Heart left ventricle (tissue), 16 donors: ENCODE data around the gene GPR15LG. TPM values are rescaled to one million over a fixed set of nuclear protein-coding genes. Genes with fewer than 3 reads are reported as not detected.

Source experiments
- ATAC-seq, 4 donors: fragments of 200-7000 bp; cut with Tn5 transposase; one replicate each; pipeline ENCODE4 v1.9.1; 2020 to 2022; ENCODE audit warnings: moderate library complexity in 4 of 4, mild to moderate bottlenecking in 3 of 4, moderate number of reproducible peaks in 1 of 4
- DNase-seq, 5 donors: peaks; one replicate each; pipeline ENCODE4 v3.0.0-alpha.2; 2020
- H3K27ac ChIP-seq, 12 donors: fragments of 200-600 bp; sonication (generic) in 4 of 12; one replicate each; pipeline versions ENCODE4 v1.5.0 to v1.8.0; 2016 to 2022; ENCODE audit warnings: mild to moderate bottlenecking in 2 of 12
- H3K27me3 ChIP-seq, 9 donors: fragments of 200-600 bp; sonication (generic) in 2 of 9; one replicate each; pipeline versions ENCODE4 v1.5.1 to v1.8.0; 2016 to 2022; ENCODE audit warnings: mild to moderate bottlenecking in 3 of 9
- H3K36me3 ChIP-seq, 9 donors: fragments of 200-600 bp; sonication (generic) in 2 of 9; one replicate each; pipeline versions ENCODE4 v1.5.0 to v1.8.0; 2018 to 2022; ENCODE audit warnings: mild to moderate bottlenecking in 2 of 9
- H3K4me1 ChIP-seq, 12 donors: fragments of 200-600 bp; sonication (generic) in 4 of 12; one replicate each; pipeline versions ENCODE4 v1.5.0 to v1.8.0; 2016 to 2022; ENCODE audit warnings: mild to moderate bottlenecking in 3 of 12
- H3K4me3 ChIP-seq, 12 donors: fragments of 200-600 bp; sonication (generic) in 4 of 12; one replicate each; pipeline versions ENCODE4 v1.5.0 to v1.8.0; 2017 to 2022; ENCODE audit warnings: mild to moderate bottlenecking in 9 of 12, moderate library complexity in 4 of 12
- H3K9me3 ChIP-seq, 12 donors: fragments of 200-600 bp; sonication (generic) in 4 of 12; one replicate each; pipeline versions ENCODE4 v1.5.0 to v1.8.0; 2016 to 2022; ENCODE audit warnings: mild to moderate bottlenecking in 1 of 12
- POLR2A ChIP-seq, 2 donors: fragments of 450-650 bp; IDR thresholded peaks; one replicate each; pipeline ENCODE4 v1.6.1; 2017; ENCODE audit warnings: antibody characterized with exemption in 2 of 2, mild to moderate bottlenecking in 2 of 2, moderate library complexity in 2 of 2
- WGBS, 4 donors: extraction: QIAGEN DNeasy Blood & Tissue Kit in 2 of 4; methylation state at CpG; one replicate each; pipeline versions ENCODE4 v1.1.5 to v1.1.7; 2013 to 2018; 5-methylcytosine and 5-hydroxymethylcytosine counted together
- intact Hi-C, 10 donors: fragments of 100-400 bp; cut with DNase I; formaldehyde crosslinking; loops; one replicate each; pipeline versions ENCODE4 v1.11.1 to v1.14.2; 2022
- polyA plus RNA-seq, 2 donors: library from polyadenylated mRNA; stranded (reverse); fragments of 200-250 nt; gene quantifications; one replicate each; pipeline ENCODE4 v1.2.3, GENCODE V29; 2013
- total RNA-seq, 9 donors: library from RNA; depleted of rRNA in 2 of 9; stranded (reverse); fragments of >200 nt in 2 of 9; fragmentation: NEBNext Ultra II Directional in 3 of 9; extraction: Animal tissue kit (Norgen Biotek cat#: 25700) in 3 of 9; gene quantifications; one replicate each; pipeline versions ENCODE4 v1.1.0 to v1.2.4, GENCODE V29; 2016 to 2023
- TF ChIP-seq, protein P1 (sequence below), 12 donors: fragments of 200-600 bp; sonication (generic) in 4 of 12; IDR thresholded peaks; one replicate each; pipeline versions ENCODE4 v1.5.0 to v1.8.0; 2018 to 2022; ENCODE audit warnings: antibody characterized with exemption in 12 of 12, mild to moderate bottlenecking in 5 of 12
- donor health status: ischemic (EF 13 %, LVEDD 7.1; RV severe dilation, severe dysfunction).
- donor health status: healthy with polysubstance abuse.
- donor health status: DM: no; HTN: yes; CAD: no.
- donor health status: DM: no; HTN: no; CAD: no.
- donor health status: ischemic (EF 25% LVEDD 6.9; RV normal size, moderate dysfunction).
- donor health status: ischemic (EF 25% LVEDD 5.7; RV mildly dilated, moderate dysfunction).
- donor health status: healthy.
- donor health status: DM: yes; HTN: yes; CAD: no.
- donor health status: ischemic (EF 35%, LVEDD 5.7; RV mildly dilated, moderate dysfunction).
- donor health status: nonischemic (EF 11% LVEDD 7.7; RV severe dilation, severe dysfunction).
- donor health status: DM: yes; HTN: yes; CAD: no.
- donor health status: PGD.
- donor health status: ischemic (EF 29% LVEDD 5.4; RV normal size, mild dysfunction).
- donor health status: nonischemic (EF 23%, LVEDD 6.1; RV moderate dilation, normal function).

Gene GPR15LG
- total and polyA plus RNA-seq, 11 donors, result 0.11 TPM; not detected in 10

DNA sequence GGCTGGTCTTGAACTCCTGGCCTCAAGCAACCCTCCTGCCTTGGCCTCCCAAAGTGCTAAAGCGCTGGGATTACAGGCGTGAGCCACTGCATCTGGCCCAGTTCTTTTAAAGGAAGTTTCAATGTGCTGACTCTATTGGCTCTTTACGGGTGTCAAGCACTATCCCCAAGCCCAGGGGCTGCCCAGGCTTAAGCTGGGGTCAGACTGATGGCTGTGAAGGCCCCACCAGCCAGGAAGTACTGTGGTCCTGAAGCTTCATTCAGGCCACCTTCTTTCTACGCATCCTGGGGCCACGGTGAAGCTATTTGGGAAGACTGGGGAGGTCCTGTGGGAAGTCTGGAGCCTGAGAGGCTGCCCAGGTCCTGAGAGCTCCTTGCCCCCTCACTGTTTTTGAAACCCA lies 8.0 kb downstream of the GPR15LG start:
- H3K4me1 ChIP-seq, result peaks cover 0 to 12% (median 0%) of the 10 kb centered on the region in 12 donors
- intact Hi-C loops, result no loop called here
- no peaks in the 10 kb centered on the region for H3K9me3 ChIP-seq
- no peak overlapping the region for H3K27ac ChIP-seq
- no peak overlapping the region for H3K4me3 ChIP-seq
- H3K36me3 ChIP-seq, result no peaks in the 10 kb centered on the region
- WGBS, 4 donors, result 81 to 97% (median 87%) methylated on average over 5 of the region's 5 CpGs
- ATAC-seq (no peak), DNase-seq (no peak)
- H3K27me3 ChIP-seq, result peaks cover 0 to 6% (median 0%) of the 10 kb centered on the region in 9 donors
- no peak for TF ChIP-seq POLR2A (IDR thresholded peaks at IDR 0.05)
- TF ChIP-seq, protein P1, sequence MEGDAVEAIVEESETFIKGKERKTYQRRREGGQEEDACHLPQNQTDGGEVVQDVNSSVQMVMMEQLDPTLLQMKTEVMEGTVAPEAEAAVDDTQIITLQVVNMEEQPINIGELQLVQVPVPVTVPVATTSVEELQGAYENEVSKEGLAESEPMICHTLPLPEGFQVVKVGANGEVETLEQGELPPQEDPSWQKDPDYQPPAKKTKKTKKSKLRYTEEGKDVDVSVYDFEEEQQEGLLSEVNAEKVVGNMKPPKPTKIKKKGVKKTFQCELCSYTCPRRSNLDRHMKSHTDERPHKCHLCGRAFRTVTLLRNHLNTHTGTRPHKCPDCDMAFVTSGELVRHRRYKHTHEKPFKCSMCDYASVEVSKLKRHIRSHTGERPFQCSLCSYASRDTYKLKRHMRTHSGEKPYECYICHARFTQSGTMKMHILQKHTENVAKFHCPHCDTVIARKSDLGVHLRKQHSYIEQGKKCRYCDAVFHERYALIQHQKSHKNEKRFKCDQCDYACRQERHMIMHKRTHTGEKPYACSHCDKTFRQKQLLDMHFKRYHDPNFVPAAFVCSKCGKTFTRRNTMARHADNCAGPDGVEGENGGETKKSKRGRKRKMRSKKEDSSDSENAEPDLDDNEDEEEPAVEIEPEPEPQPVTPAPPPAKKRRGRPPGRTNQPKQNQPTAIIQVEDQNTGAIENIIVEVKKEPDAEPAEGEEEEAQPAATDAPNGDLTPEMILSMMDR (IDR thresholded peaks at IDR 0.05), result no peak

DNA sequence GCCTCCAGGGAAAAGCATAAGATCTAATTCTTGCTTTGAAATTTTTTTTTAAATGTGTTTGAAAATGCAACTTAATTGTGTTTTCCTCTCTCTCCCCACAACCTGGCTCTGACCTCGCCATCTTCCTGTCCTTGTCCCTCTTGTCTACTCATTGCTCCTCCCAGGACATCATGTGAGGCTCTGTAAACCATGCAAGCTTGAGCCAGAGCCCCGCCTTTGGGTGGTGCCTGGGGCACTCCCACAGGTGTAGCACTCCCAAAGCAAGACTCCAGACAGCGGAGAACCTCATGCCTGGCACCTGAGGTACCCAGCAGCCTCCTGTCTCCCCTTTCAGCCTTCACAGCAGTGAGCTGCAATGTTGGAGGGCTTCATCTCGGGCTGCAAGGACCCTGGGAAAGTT lies 10.9 kb downstream of the GPR15LG start:
- no peak overlapping the region for H3K27ac ChIP-seq
- no peak for TF ChIP-seq POLR2A (IDR thresholded peaks at IDR 0.05)
- TF ChIP-seq, protein P1 (IDR thresholded peaks at IDR 0.05), result no peak
- WGBS, 4 donors, result 67 to 83% (median 77%) methylated on average over 4 of the region's 4 CpGs
- ATAC-seq (no peak), DNase-seq (no peak)
- intact Hi-C loops, result no loop called here
- H3K27me3 ChIP-seq, result peaks cover 0 to 6% (median 0%) of the 10 kb centered on the region in 9 donors
- no peak overlapping the region for H3K4me3 ChIP-seq
- no peaks in the 10 kb centered on the region for H3K4me1 ChIP-seq
- no peaks in the 10 kb centered on the region for H3K36me3 ChIP-seq
- no peaks in the 10 kb centered on the region for H3K9me3 ChIP-seq

DNA sequence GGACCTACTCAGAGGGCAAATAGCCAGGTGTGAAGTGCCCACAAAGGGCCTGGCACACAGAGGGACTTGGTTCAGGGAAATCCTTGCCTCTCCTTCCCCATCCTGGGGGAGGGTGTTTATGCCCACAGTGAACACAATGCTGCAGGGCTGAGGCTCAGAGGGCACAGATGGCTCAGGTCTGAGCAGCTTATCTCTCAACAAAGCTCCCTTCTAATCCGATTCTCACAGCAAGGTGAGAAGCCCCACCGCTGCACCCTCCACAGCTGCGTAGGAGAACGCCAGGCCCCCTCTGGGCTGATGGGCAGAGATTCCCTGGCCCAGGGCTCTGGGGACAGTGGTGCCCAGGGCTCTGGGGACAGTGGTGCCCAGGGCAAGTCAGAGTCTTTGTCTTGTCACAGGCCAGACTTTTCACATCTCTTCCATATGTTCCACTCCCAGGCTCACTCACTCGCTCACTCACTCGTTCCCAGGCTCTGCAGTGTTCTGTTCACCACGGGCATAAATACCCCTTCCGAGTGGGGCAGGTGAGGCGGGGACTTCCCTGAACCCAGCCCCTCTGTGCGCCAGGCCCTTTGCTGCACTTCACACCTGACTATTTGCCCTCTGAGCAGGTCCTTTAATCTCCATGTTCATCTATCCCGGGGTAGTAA lies 12.1 kb downstream of the GPR15LG start:
- no peak overlapping the region for H3K4me3 ChIP-seq
- no peaks in the 10 kb centered on the region for H3K36me3 ChIP-seq
- H3K4me1 ChIP-seq, result no peaks in the 10 kb centered on the region
- no peak for TF ChIP-seq POLR2A (IDR thresholded peaks at IDR 0.05)
- TF ChIP-seq, protein P1 (IDR thresholded peaks at IDR 0.05), result no peak
- WGBS, 4 donors, result 56 to 80% (median 59%) methylated on average over 10 to 11 of the region's 11 CpGs
- no peaks in the 10 kb centered on the region for H3K9me3 ChIP-seq
- intact Hi-C loops, result no loop called here
- H3K27me3 ChIP-seq, result peaks cover 0 to 6% (median 0%) of the 10 kb centered on the region in 9 donors
- no peak for DNase-seq
- no peak for ATAC-seq
- H3K27ac ChIP-seq, result no peak overlapping the region

DNA sequence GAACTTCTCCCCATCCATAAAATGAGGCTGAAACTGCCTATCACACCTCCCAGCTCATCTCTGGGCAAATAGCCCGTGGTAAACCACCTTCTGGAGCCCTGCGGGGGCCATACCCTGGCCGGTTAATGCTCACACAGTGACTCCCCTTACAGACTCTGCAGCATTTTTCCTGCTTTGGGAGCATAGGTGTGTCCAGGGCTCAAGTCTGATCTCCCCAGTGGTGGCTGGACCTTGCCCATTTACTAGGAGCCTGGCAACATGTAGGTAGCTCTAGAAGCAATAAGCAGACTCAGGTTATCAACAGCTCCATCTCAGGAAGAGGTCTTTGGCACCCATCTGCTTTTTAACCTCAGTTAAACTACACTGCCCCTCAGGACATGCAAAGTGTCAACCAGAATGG lies 15.2 kb downstream of the GPR15LG start:
- ATAC-seq (no peak), DNase-seq (no peak)
- TF ChIP-seq POLR2A (IDR thresholded peaks at IDR 0.05), result no peak
- TF ChIP-seq, protein P1 (IDR thresholded peaks at IDR 0.05), result no peak
- intact Hi-C loops, result no loop called here
- H3K27ac ChIP-seq, result no peak overlapping the region
- peaks cover 0 to under 1% (median 0%) of the 10 kb centered on the region in 12 donors for H3K4me1 ChIP-seq
- no peaks in the 10 kb centered on the region for H3K36me3 ChIP-seq
- no peak overlapping the region for H3K4me3 ChIP-seq
- no peaks in the 10 kb centered on the region for H3K9me3 ChIP-seq
- 63 to 73% (median 68%) methylated on average over 3 of the region's 3 CpGs for WGBS, 4 donors
- H3K27me3 ChIP-seq, result peaks cover 0 to 27% (median 7%) of the 10 kb centered on the region in 9 donors
